MCF 10A (cell line): ENCODE measurements around the gene BIN1. TPM values are rescaled to one million over a fixed set of nuclear protein-coding genes. Genes with fewer than 3 reads are reported as not detected.

ENCODE experiments used
- BruUV-seq: library from RNA; stranded (reverse); fragments of 400-500 nt; replicated peaks from 2 replicates; lab custom pipeline; 2021; lab: Mats Ljungman, UMichigan
- CTCF ChIA-PET: fragments of 300-600 bp; sonication (Branson Sonifier 250); formaldehyde crosslinking; extraction: SDS; loops from one replicate; lab custom pipeline; 2021; ENCODE audit warnings: antibody characterized with exemption, inconsistent platforms; lab: Yijun Ruan, JAX
- POLR2A ChIA-PET: fragments of 300-600, 350-650 bp; sonication (Branson Sonifier 250); formaldehyde crosslinking; extraction: SDS; loops from one replicate; lab custom pipeline; 2020; ENCODE audit warnings: antibody characterized with exemption, inconsistent platforms; lab: Yijun Ruan, JAX
- DNase-seq: peaks from one replicate; pipeline ENCODE4 v3.0.0-alpha.2; 2018; ENCODE audit not compliant: unreplicated experiment
- H3K27ac Mint-ChIP-seq: one replicate; pipeline ENCODE4 v1.8.0; 2022; ENCODE audit warnings: mild to moderate bottlenecking, low read depth, mixed read lengths; ENCODE audit not compliant: unreplicated experiment
- H3K27me3 Mint-ChIP-seq: one replicate; pipeline ENCODE4 v1.8.0; 2022; ENCODE audit warnings: mixed read lengths; ENCODE audit not compliant: insufficient read depth, unreplicated experiment
- H3K36me3 Mint-ChIP-seq: one replicate; pipeline ENCODE4 v1.8.0; 2022; ENCODE audit warnings: mild to moderate bottlenecking, moderate library complexity, mixed read lengths; ENCODE audit not compliant: insufficient read depth, unreplicated experiment
- H3K4me1 Mint-ChIP-seq: one replicate; pipeline ENCODE4 v1.8.0; 2022; ENCODE audit warnings: mixed read lengths; ENCODE audit not compliant: insufficient read depth, unreplicated experiment
- H3K4me3 Mint-ChIP-seq: one replicate; pipeline ENCODE4 v1.8.0; 2022; ENCODE audit warnings: mild to moderate bottlenecking, moderate library complexity, mixed read lengths; ENCODE audit not compliant: unreplicated experiment
- H3K9me3 Mint-ChIP-seq: one replicate; pipeline ENCODE4 v1.8.0; 2022; ENCODE audit warnings: mixed read lengths; ENCODE audit not compliant: unreplicated experiment
- CTCF ChIP-seq: fragments of 200-600 bp; IDR thresholded peaks from one replicate; pipeline ENCODE4 v1.8.0; 2022; ENCODE audit warnings: antibody characterized with exemption, mild to moderate bottlenecking; ENCODE audit not compliant: unreplicated experiment
- intact Hi-C: fragments of 100-400 bp; cut with micrococcal nuclease; formaldehyde crosslinking; loops from 2 replicates; pipeline ENCODE4 v1.14.1; 2022
- total RNA-seq: library from RNA; stranded (reverse); gene quantifications from 2 replicates; pipeline ENCODE4 v1.2.3, GENCODE V29; 2022

The BIN1 gene
- total RNA-seq, 1 experiment from 2014 or later, result 29.6 TPM

DNA sequence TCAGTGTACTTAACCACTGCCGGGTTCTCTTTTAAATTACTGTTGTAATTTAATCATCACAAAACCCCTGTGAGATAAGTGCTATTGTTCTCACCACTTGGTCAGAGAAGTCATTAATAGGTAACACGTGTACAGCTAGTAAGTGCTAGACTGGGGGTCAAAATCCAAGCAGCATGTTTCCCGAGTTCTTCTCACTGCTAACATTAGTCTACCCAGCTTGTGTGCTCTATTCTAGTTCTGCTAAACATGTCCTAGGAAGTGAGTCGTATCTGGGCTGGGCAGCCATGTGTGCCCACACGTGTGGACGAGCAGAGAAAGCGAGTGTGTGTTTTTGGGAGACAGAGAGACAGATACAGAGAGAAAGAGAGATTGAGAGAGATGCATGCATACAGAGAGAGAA lies 94.1 kb downstream of the BIN1 start:
- no peak overlapping the region for H3K27ac Mint-ChIP-seq
- intact Hi-C loops, result no loop called here
- peaks cover 23% of the 10 kb centered on the region for H3K4me1 Mint-ChIP-seq
- DNase-seq, result no peak
- H3K4me3 Mint-ChIP-seq, result no peak overlapping the region
- CTCF ChIA-PET, result interaction anchor here (1.0 kb wide), 1 partner anchor 10 kb away, joined by 3 read pairs; no protein-coding TSS in a partner anchor
- no TSS peak for BruUV-seq
- POLR2A ChIA-PET, result no interaction called here
- no peaks in the 10 kb centered on the region for H3K9me3 Mint-ChIP-seq
- TF ChIP-seq CTCF, result no peak
- no peaks in the 10 kb centered on the region for H3K27me3 Mint-ChIP-seq
- no peaks in the 10 kb centered on the region for H3K36me3 Mint-ChIP-seq

DNA sequence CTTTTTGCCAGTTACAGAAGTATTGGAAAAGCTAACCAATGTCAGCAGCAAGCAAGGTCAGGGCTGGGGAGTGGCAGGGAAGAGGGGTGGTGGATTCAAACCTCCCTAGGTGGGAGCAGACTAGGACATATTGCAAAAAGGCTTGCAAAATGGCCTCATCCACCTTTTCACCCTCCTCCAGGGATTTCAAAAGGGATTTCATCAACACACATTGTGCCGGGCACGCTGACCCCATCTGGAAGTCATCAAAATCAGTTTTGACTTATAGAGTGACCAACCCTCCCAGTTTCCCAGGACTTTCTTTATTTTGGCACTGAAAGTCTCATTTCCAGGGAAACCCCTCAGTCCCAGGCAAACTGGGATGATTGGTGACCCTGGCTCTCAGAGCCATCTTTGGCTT lies 94.7 kb downstream of the BIN1 start:
- Mint-ChIP-seq H3K4me1 (peaks cover 28% of the 10 kb centered on the region), H3K9me3 (no peaks in the 10 kb centered on the region), H3K4me3 (no peak overlapping the region), H3K36me3 (no peaks in the 10 kb centered on the region), H3K27me3 (no peaks in the 10 kb centered on the region), H3K27ac (no peak overlapping the region)
- no peak for DNase-seq
- no TSS peak for BruUV-seq
- POLR2A ChIA-PET, result no interaction called here
- intact Hi-C loops, result no loop called here
- CTCF ChIA-PET, result interaction anchor here (1.0 kb wide), 1 partner anchor 10 kb away, joined by 3 read pairs; no protein-coding TSS in a partner anchor
- TF ChIP-seq CTCF, result no peak

- Mint-ChIP-seq H3K27me3 (no peaks in the 10 kb centered on the region), H3K4me1 (peaks cover 28% of the 10 kb centered on the region), H3K9me3 (no peaks in the 10 kb centered on the region), H3K36me3 (no peaks in the 10 kb centered on the region), H3K4me3 (no peak overlapping the region), H3K27ac (no peak overlapping the region)
- intact Hi-C loops, result no loop called here
- BruUV-seq, result no TSS peak
- no peak for TF ChIP-seq CTCF
- CTCF ChIA-PET, result no interaction called here
- POLR2A ChIA-PET, result no interaction called here
- no peak for DNase-seq
These were observed 95.2 kb downstream of the BIN1 start for GRCh38 chr2:127011796-127012195.

- intact Hi-C loops, result no loop called here
- no TSS peak for BruUV-seq
- H3K4me3 Mint-ChIP-seq, result no peak overlapping the region
- POLR2A ChIA-PET, result no interaction called here
- peaks cover 28% of the 10 kb centered on the region for H3K4me1 Mint-ChIP-seq
- CTCF ChIA-PET, result no interaction called here
- DNase-seq, result no peak
- H3K36me3 Mint-ChIP-seq, result no peaks in the 10 kb centered on the region
- H3K27me3 Mint-ChIP-seq, result no peaks in the 10 kb centered on the region
- TF ChIP-seq CTCF, result no peak
- no peak overlapping the region for H3K27ac Mint-ChIP-seq
- H3K9me3 Mint-ChIP-seq, result no peaks in the 10 kb centered on the region
These were observed 95.7 kb downstream of the BIN1 start for GRCh38 chr2:127011231-127011661.
